ENCODE results near the gene MPHOSPH8.
"Not testable (repeated sequence)": the region's sequence is repeated elsewhere in the genome, so short reads cannot be mapped to it uniquely, and the experiment has no call there.

MPHOSPH8 gene

DNA sequence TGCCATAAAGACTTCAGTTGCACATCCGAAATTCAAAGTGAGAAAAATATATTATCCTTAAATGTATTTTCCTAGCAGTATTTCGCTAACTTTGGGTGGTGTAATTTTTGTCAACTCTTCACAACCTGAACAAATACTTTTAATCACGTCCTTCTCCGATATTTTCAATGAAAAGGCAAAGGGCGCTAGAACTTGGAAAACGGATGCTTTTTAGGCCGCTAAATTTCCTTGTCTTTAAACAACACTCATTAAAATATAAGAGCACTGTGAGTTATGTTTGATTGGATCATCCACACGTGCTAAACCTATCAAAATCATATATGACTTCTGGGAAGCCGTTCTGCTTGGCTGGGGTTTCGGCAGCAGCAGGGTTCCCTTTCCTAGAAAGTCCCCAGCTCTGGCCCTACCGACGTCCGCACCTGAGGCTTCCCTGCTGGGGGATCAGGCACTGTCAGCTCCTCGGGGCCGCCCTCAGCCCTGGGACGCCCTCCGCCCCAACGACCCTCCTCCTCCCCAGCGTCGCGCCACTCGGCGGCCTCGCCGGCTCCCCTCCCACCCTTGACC is 462 bp upstream of the MPHOSPH8 start:
- no peak for DNase-seq (ENCODE audit: low read depth)

DNA sequence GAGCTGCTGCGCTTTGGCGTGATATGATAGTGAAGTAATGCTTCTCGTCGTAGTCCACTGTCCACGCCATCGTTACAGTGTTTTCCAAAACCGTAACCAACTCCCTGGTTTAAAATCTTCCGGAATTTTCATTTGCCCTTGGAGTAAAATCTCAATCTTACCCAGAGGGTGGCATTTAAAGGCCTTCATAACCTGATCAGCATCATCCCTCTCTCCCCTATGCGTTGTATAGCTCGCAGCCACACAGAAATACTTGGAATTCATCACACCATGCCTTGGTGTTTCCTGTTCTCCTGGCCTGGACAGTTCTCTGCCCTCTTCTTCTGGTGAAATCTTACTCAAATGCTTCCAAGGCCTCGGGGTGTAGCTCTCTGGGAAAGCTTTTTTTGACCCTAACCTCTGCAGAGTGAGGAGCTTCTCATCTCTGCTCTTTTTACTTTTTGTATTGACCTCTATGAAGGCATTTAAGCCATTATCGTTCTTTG is 839 bp downstream of the MPHOSPH8 start:
- DNase-seq (ENCODE audit: low read depth) = no peak

DNA sequence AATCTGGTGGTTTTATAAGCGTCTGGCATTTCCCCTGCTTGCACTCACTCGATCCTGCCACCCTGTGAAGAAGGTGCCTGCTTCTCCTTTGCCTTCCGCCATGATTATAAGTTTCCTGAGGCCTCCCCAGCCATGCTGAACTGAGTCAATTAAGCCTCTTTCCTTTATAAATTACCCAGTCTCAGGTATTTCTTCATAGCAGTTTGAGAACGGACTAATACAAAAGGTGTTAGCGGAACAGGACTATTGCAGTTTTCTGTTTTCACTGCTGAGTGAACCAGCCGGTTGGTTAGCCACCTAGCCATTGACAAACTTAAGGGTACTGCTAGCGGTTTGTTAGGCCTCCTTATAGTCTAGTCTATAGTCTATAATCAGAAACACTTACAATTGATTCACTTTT is 2.5 kb downstream of the MPHOSPH8 start:
- DNase-seq (ENCODE audit: low read depth) = not testable (repeated sequence)

DNA sequence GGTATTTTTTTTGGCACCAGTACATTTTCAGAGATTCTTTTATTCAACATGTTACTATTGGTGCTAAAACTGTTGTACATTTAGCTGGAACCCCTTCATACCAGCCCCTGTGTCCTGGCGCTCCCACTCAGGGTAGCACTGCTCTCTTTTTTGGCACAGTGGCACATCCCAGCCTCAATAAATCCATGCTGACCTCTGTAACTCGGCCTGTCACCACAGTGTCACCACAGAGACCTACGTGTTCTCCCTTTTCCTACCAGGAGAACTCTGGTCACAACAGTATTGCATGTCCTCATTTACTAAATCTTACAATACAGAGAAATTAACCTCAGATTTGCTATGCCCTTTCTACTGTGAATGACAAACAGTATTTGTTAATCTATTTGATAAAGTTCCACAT is 10.2 kb downstream of the MPHOSPH8 start:
- no peak for DNase-seq (ENCODE audit: low read depth)

DNA sequence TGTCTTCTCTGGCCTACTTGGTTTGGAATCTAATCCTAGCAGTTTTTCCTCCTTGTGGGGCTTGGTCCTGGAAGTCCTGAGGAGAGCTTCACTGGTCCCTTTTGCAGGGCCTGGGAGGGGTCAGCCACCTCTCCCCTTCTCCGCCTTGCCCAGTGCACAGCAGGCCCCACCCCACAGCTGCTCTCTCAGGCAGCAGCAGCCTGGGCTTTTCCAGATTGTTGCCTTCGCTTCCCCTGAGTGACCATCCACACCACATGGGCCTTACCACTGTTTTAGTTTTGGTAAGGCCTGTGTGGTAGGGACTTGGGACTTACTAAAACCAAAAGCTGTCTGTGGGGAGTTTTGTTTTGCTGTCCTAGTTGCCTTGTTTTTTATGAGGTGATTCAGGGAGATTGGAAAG is 11.5 kb downstream of the MPHOSPH8 start:
- DNase-seq (ENCODE audit: low read depth) = no peak

GRCh38 chr13:19646063-19646462 is 12.6 kb downstream of the MPHOSPH8 start:
- no peak for DNase-seq (ENCODE audit: low read depth)

- no peak for DNase-seq (ENCODE audit: low read depth)
Observed at GRCh38 chr13:19650742-19651141, 17.3 kb downstream of the MPHOSPH8 start.

DNA sequence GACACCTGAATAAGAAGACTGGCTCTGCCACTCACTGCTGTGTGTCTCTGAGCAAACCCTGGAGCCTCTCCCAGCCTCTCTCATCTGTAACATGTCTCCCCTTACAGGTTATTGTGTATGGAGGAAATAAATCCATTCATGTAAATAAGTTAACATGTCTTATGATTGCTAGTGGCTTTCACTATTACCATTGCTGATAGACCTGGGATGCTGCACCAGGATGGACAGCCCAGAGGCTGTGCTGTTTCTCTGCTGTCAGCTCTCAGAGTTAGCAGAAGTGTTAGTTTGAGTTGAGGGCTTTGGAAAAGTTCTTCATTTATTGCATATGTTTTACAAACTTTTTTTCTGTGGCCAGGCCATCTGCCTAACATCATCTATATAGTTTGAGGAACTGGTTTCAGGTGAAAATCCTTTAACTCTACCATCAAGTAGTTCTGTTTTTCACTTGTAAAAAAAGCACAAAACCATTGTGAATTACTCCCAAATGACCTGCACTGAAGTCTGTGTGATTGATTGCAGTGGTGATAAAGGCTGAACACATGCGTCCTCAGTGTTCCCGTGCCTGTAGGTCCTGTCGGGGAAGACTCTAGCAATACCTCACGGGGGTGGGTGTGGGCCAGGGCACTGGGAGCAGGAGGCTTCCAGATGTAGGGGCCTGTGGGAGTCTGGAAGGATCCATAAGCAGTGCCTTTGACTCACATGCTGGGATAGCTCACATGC is 24.6 kb downstream of the MPHOSPH8 start:
- DNase-seq (ENCODE audit: low read depth) = no peak

GRCh38 chr13:19658831-19659230 is 25.4 kb downstream of the MPHOSPH8 start:
- DNase-seq (ENCODE audit: low read depth) = no peak

GRCh38 chr13:19661126-19661525 is 27.7 kb downstream of the MPHOSPH8 start:
- DNase-seq (ENCODE audit: low read depth) = no peak

DNA sequence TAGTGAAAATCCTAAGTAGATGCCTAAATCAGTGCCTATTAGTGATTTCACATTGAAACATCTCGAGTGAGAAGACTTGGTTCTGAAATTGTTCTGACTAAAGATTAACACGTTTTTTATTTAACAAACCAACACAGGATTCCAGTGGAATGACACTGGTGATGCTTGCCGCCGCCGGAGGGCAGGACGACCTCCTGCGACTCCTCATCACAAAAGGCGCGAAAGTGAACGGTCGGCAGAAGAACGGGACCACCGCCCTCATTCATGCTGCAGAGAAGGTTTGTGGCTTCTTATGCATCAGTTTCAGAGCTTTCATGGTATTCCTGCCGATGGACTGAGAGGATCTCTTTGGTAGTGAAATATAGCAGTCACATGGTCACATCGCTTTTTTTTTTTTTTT is 28.1 kb downstream of the MPHOSPH8 start:
- no peak for DNase-seq (ENCODE audit: low read depth)

DNA sequence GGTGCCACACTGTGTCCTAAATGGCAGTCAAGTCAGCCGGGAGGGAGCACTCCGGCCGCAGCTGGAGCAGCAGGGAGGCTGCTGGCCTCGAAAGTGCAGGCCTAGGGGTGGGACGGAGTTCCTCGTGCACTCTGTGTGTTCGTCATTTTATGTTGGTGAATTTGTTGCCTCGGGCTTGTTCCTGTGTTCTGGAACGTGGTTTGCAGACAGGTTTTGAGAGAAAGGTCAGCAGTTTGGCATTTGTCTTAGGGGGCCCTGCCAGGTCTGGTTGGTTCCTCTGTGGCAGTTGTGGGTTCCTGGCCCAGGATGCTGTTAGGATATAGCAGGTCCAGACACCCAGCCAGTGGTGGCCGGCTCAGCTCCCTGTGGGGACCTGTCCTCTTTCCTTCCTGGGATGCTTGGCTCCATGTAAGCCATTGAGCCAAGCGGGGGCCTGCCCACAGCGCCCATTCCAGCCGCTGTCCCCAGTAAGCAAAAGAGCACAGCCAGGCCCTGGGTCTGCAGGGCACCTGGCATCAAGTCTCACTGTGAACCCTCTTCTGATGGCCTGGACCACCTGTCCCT is 30.0 kb downstream of the MPHOSPH8 start:
- no peak for DNase-seq (ENCODE audit: low read depth)

DNA sequence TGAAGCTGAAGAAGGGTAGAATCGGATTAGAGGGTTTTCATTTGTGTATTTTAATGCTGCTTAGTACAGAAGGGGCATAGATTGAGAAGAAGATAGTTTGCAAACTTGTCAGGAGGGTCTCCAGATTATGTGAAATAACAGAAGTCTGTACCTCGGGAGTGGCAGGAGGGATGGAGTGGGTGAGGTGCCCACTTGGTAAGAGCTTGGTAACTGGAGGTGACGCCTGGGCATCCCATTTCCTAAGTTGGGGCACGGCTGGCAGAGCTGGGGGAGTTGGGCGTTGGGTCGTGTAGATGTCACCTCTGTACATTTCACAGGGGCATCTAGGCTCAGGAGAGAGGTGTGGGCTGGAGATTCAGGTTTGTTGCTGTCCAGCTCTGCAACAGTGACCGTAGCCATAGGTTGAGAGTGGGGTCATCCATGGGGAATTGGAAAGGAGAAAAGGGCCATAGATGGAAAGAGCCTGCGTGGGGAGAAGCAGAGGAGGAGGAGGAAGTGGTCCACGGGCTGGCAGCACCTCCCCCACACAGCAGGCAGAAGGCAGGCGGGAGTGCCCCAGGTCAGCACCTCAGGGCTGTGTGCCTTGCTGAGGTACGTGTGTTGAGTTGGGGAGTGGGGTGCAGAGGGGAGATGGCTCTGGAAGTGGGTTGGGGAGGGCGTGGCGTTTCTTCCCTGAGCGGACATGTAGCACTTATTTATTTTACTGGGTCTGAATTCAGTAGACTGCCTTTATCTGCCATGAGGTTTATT is 31.2 kb downstream of the MPHOSPH8 start:
- no peak for DNase-seq (ENCODE audit: low read depth)

GRCh38 chr13:19665427-19665859 is 32.0 kb downstream of the MPHOSPH8 start:
- DNase-seq (ENCODE audit: low read depth) = no peak

DNA sequence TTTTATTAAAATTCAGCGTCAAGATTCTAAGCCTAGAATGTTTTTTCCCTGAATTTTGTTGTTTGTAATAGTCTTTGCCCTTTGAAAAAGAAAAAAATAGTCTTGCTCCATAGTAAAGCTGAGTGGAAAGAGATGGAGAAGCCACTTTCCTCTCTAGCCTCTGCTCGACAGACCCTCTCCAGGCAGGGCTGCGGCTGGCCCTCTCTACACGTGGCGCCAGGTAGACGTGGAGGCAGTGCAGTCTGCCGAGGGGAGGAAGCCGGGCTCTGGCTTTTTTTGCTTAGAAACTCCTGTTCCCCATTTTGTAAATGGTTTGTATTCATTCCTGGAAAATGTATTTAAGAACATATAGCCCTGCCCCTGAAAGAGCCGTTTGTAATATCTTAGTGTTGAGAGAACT is 35.3 kb downstream of the MPHOSPH8 start:
- DNase-seq (ENCODE audit: low read depth) = no peak

DNA sequence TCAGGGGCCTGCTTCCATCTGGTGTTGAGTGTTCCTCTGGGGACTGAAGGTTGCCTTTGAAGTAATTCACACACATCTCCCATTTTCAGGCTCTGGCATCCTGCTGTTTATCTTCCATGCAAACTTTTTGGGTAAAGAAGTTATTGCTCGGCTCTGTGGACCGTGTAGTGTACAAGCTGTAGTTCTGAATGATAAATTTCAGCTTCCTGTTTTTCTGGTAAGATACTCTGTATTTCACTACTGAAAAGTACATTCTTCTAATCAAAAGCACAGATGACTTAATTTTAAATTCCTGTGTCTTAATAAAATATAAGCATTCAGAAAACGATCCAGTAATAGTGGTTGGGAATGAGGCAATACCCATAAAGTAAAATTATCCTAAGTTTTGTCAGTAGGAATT is 36.7 kb downstream of the MPHOSPH8 start:
- DNase-seq (ENCODE audit: low read depth) = no peak

- no peak for DNase-seq (ENCODE audit: low read depth)
Observed at GRCh38 chr13:19672990-19673389, 39.5 kb downstream of the MPHOSPH8 start.

- DNase-seq (ENCODE audit: low read depth) = no peak
Observed at GRCh38 chr13:19673473-19674430, 40.3 kb downstream of the MPHOSPH8 start.

GRCh38 chr13:19674898-19675297 is 41.4 kb downstream of the MPHOSPH8 start:
- no peak for DNase-seq (ENCODE audit: low read depth)

- no peak for DNase-seq (ENCODE audit: low read depth)
Observed at GRCh38 chr13:19676168-19676567, 42.7 kb downstream of the MPHOSPH8 start.

DNA sequence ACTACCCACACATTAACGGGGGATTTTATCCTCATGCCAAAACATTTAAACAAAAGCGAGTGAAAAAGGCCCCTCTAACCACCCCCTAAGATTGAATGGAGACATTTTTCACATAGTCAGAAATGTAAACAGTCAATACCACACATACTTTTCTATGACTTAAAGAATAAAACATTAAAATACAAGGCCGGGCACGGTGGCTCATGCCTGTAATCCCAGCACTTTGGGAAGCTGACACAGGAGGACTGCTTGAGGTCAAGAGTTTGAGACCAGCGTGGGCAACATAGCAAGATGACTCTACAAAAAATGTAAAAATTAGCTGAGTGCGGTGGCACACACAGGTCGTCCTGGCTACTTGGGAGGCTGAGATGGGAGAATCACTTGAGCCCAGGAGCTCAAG is 47.3 kb downstream of the MPHOSPH8 start:
- no peak for DNase-seq (ENCODE audit: low read depth)

DNA sequence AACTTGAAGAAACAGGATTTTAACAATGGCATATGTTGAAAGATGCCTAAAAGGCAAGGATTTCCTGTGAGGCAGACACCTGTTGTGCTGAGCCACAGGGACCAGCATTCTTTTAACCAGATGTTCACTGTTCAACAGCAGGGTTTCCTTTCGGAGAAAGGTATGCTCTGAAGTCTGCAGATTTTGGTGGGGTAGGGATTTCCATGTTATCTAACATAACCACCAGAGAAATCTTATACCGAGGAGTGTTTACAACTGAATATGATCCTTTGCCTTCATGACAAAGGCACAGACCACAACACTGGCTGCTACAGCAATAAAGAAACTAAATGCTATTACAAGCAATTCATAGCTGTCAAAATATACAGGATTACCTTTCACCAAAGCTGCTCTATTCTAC is 48.1 kb downstream of the MPHOSPH8 start:
- DNase-seq (ENCODE audit: low read depth) = no peak

Measured in stimulated activated CD8-positive, alpha-beta memory T cell treated with anti-CD3 and anti-CD28 coated beads, Interleukin-12 subunit alpha, Interleukin-12 subunit beta, amount 100 ng/mL, for 1 hour (primary cell).